CD4-positive, alpha-beta T cell treated with Interleukin-10 for 1 hour (primary cell): ENCODE results near the gene ADORA1.

Source experiments
- DNase-seq: peaks from one replicate; pipeline ENCODE4 v3.0.0-alpha.2; 2020

Gene ADORA1

GRCh38 chr1:203124011-203124410, 3.5 kb upstream of the ADORA1 start:
- DNase-seq, result no peak

GRCh38 chr1:203124546-203125317, 2.8 kb upstream of the ADORA1 start:
- no peak for DNase-seq

GRCh38 chr1:203126151-203126865, 1.2 kb upstream of the ADORA1 start:
- no peak for DNase-seq

- DNase-seq, result no peak
Observed at GRCh38 chr1:203126866-203127665, 460 bp upstream of the ADORA1 start.

- no peak for DNase-seq
Observed at GRCh38 chr1:203128431-203128715, 847 bp downstream of the ADORA1 start.

- no peak for DNase-seq
Observed at GRCh38 chr1:203128716-203129500, 1.4 kb downstream of the ADORA1 start.

- DNase-seq, result no peak
Observed at GRCh38 chr1:203129501-203130231, 2.1 kb downstream of the ADORA1 start.

GRCh38 chr1:203130358-203130985, 2.9 kb downstream of the ADORA1 start:
- no peak for DNase-seq

- DNase-seq, result no peak
Observed at GRCh38 chr1:203131548-203132200, 4.1 kb downstream of the ADORA1 start.

GRCh38 chr1:203133970-203134725, 6.6 kb downstream of the ADORA1 start:
- DNase-seq, result no peak

- no peak for DNase-seq
Observed at GRCh38 chr1:203135636-203136305, 8.2 kb downstream of the ADORA1 start.

- no peak for DNase-seq
Observed at GRCh38 chr1:203136409-203137042, 9.0 kb downstream of the ADORA1 start.

- DNase-seq, result no peak
Observed at GRCh38 chr1:203137324-203137723, 9.8 kb downstream of the ADORA1 start.

GRCh38 chr1:203138066-203138465, 10.5 kb downstream of the ADORA1 start:
- no peak for DNase-seq

- no peak for DNase-seq
Observed at GRCh38 chr1:203139976-203140475, 12.5 kb downstream of the ADORA1 start.

GRCh38 chr1:203140743-203141520, 13.4 kb downstream of the ADORA1 start:
- DNase-seq, result no peak

GRCh38 chr1:203142124-203142523, 14.6 kb downstream of the ADORA1 start:
- no peak for DNase-seq

GRCh38 chr1:203142684-203143408, 15.3 kb downstream of the ADORA1 start:
- DNase-seq, result no peak
